Measurements from ENCODE around the gene PCMT1.

PCMT1 gene

GRCh38 chr6:149717255-149717587 is 32.3 kb upstream of the PCMT1 start:
- Histone ChIP-seq H3K27me3 (ENCODE audit: insufficient read depth, poor library complexity, severe bottlenecking) (no peaks in the 10 kb centered on the region), H3K9me3 (ENCODE audit: severe bottlenecking) (no peaks in the 10 kb centered on the region), H3K4me1 (ENCODE audit: insufficient read depth, poor library complexity, severe bottlenecking) (peaks cover 7% of the 10 kb centered on the region), H3K36me3 (ENCODE audit: low read depth) (peaks cover 26% of the 10 kb centered on the region), H3K4me3 (ENCODE audit: severe bottlenecking) (peak overlapping the region; percentile 89), H3K27ac (ENCODE audit: poor library complexity, severe bottlenecking) (peak overlapping the region; percentile 87)
- TF ChIP-seq CTCF (IDR thresholded peaks at IDR 0.05; ENCODE audit: poor library complexity, severe bottlenecking), result no peak
- peak; percentile 3; the same call in 1 of the 3 replicates for ATAC-seq (ENCODE audit: low read depth)
- DNase-seq (ENCODE audit: low spot score), result no peak

- Histone ChIP-seq H3K27me3 (ENCODE audit: insufficient read depth, poor library complexity, severe bottlenecking) (no peaks in the 10 kb centered on the region), H3K27ac (ENCODE audit: poor library complexity, severe bottlenecking) (peak within 1 kb of the TSS; percentile 87)
These were observed 31.7 kb upstream of the PCMT1 start, which contains the start of gene LATS1 for GRCh38 chr6:149717588-149718458. LATS1 (minus strand) TSS chr6:149718101; CDS start chr6:149702126, 15,975 bp downstream.

DNA sequence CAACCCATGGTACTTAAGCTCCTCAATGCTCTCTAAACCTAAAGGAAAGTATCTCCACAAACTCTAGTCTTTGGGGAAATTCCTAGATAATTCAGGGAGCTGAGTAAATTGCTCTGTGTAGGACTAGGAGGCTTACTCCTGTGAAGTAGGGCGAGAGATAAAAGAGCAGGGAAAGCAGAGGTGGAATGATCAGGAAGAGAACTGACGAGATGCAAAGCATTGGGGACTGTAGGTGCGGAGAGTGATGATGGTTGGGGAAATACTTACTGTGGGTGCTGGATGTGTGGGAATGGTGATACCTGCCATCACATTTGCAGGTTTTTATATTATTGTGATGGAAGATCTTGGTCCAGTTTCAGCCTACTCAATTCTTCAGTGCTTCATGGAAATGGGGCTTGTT is 30.0 kb upstream of the PCMT1 start:
- Histone ChIP-seq H3K27me3 (ENCODE audit: insufficient read depth, poor library complexity, severe bottlenecking) (no peaks in the 10 kb centered on the region), H3K4me3 (ENCODE audit: severe bottlenecking) (no peak overlapping the region), H3K9me3 (ENCODE audit: severe bottlenecking) (no peaks in the 10 kb centered on the region), H3K4me1 (ENCODE audit: insufficient read depth, poor library complexity, severe bottlenecking) (peaks cover 7% of the 10 kb centered on the region), H3K36me3 (ENCODE audit: low read depth) (peaks cover 22% of the 10 kb centered on the region), H3K27ac (ENCODE audit: poor library complexity, severe bottlenecking) (no peak overlapping the region)
- ATAC-seq (ENCODE audit: low read depth) (no peak), DNase-seq (ENCODE audit: low spot score) (no peak)
- TF ChIP-seq CTCF (IDR thresholded peaks at IDR 0.05; ENCODE audit: poor library complexity, severe bottlenecking), result no peak

More at GRCh38 chr6:149717588-149718458, 31.7 kb upstream of the PCMT1 start, which contains the start of gene LATS1:
- Histone ChIP-seq H3K4me3 (ENCODE audit: severe bottlenecking) (peak within 1 kb of the TSS; percentile 89), H3K9me3 (ENCODE audit: severe bottlenecking) (no peaks in the 10 kb centered on the region), H3K4me1 (ENCODE audit: insufficient read depth, poor library complexity, severe bottlenecking) (peaks cover 7% of the 10 kb centered on the region), H3K36me3 (ENCODE audit: low read depth) (peaks cover 21% of the 10 kb centered on the region)
- TF ChIP-seq CTCF (IDR thresholded peaks at IDR 0.05; ENCODE audit: poor library complexity, severe bottlenecking), result no peak
- ATAC-seq (ENCODE audit: low read depth) (peak; percentile 82), DNase-seq (ENCODE audit: low spot score) (peak; percentile 85)

GRCh38 chr6:149723262-149723661 is 26.3 kb upstream of the PCMT1 start:
- no peak for TF ChIP-seq CTCF (IDR thresholded peaks at IDR 0.05; ENCODE audit: poor library complexity, severe bottlenecking)
- H3K4me1 ChIP-seq (ENCODE audit: insufficient read depth, poor library complexity, severe bottlenecking), result no peaks in the 10 kb centered on the region
- no peaks in the 10 kb centered on the region for H3K27me3 ChIP-seq (ENCODE audit: insufficient read depth, poor library complexity, severe bottlenecking)
- ATAC-seq (ENCODE audit: low read depth) (no peak), DNase-seq (ENCODE audit: low spot score) (no peak)
- no peak overlapping the region for H3K27ac ChIP-seq (ENCODE audit: poor library complexity, severe bottlenecking)
- no peak overlapping the region for H3K4me3 ChIP-seq (ENCODE audit: severe bottlenecking)
- H3K36me3 ChIP-seq (ENCODE audit: low read depth), result peaks cover 41% of the 10 kb centered on the region
- H3K9me3 ChIP-seq (ENCODE audit: severe bottlenecking), result no peaks in the 10 kb centered on the region
